IMR-90 (cell line): Measurements from ENCODE around the gene ADAMTS17.

Source experiments
- BHLHE40 ChIP-seq: fragments of 150-350 bp; IDR thresholded peaks from 2 replicates; pipeline ENCODE4 v1.6.1; 2016; ENCODE audit warnings: mild to moderate bottlenecking, low read depth, low read length
- CEBPB ChIP-seq: IDR thresholded peaks from 2 replicates; pipeline ENCODE4 v1.6.1; 2012; ENCODE audit warnings: low read depth, low read length, improper control_type of control experiment
- CHD1 ChIP-seq: IDR thresholded peaks from 2 replicates; pipeline ENCODE4 v1.6.1; 2012; ENCODE audit warnings: low read depth, low read length, improper control_type of control experiment
- FOS ChIP-seq: fragments of 150-350 bp; IDR thresholded peaks from 2 replicates; pipeline ENCODE4 v1.6.1; 2016; ENCODE audit warnings: low read depth, low read length
- MAFK ChIP-seq: IDR thresholded peaks from 2 replicates; pipeline ENCODE4 v1.6.1; 2012; ENCODE audit warnings: low read depth, low read length, improper control_type of control experiment
- MXI1 ChIP-seq: IDR thresholded peaks from 2 replicates; pipeline ENCODE4 v1.6.1; 2012; ENCODE audit warnings: low read depth, mild to moderate bottlenecking, low read length, moderate library complexity, borderline replicate concordance
- NFE2L2 ChIP-seq: fragments of 150-350 bp; IDR thresholded peaks from 2 replicates; pipeline ENCODE4 v1.6.1; 2016; ENCODE audit warnings: low read depth, mild to moderate bottlenecking, low read length
- POLR2A ChIP-seq: IDR thresholded peaks from 2 replicates; pipeline ENCODE4 v1.6.1; 2012; ENCODE audit warnings: mild to moderate bottlenecking, low read depth, low read length
- RAD21 ChIP-seq: IDR thresholded peaks from 2 replicates; pipeline ENCODE4 v1.6.1; 2012; ENCODE audit warnings: low read length, improper control_type of control experiment
- RFX5 ChIP-seq: IDR thresholded peaks from 2 replicates; pipeline ENCODE4 v1.8.0; 2012; ENCODE audit warnings: low read depth, mild to moderate bottlenecking, low read length, moderate library complexity
- SMC3 ChIP-seq: fragments of 150-350 bp; IDR thresholded peaks from 2 replicates; pipeline ENCODE4 v1.6.1; 2016; ENCODE audit warnings: low read depth, mild to moderate bottlenecking, antibody characterized with exemption, low read length, moderate library complexity
- TF ChIP-seq, protein P1 (sequence below): conservative IDR thresholded peaks from 2 replicates; pipeline ENCODE4 v1.5.1; 2012; ENCODE audit warnings: mild to moderate bottlenecking, low read depth, low read length, improper control_type of control experiment
- TF ChIP-seq, protein P2 (sequence below): fragments of 150-350 bp; IDR thresholded peaks from 2 replicates; pipeline ENCODE4 v1.6.1; 2017; ENCODE audit warnings: mild to moderate bottlenecking, antibody characterized with exemption, low read length, low read depth
- TF ChIP-seq, protein P3 (sequence below): fragments of 150-350 bp; IDR thresholded peaks from 2 replicates; pipeline ENCODE4 v1.6.1; 2016; ENCODE audit warnings: low read depth, mild to moderate bottlenecking, low read length, moderate library complexity, borderline replicate concordance

DNA sequence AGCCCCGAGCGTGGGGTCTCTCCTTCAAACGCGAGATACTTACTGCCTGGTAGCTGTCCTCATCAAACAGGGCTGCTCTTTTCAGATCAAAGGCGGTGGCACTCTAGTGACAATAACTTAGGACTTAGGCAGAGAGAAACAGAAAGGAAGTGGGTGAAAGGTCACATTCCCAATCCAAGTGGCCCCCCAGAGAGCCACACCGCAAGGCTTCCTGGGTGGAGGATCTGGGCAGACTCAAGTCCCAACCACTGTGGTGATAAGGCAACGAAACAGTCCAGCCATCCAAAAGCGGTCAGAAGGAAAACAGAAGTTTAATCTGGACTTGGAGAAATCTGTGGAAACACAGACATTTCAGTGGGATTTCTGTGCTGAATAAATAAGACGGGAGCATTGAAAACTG, 227.2 kb downstream of the ADAMTS17 start:
- TF ChIP-seq POLR2A, result no peak
- TF ChIP-seq CEBPB, result no peak
- TF ChIP-seq, protein P1, sequence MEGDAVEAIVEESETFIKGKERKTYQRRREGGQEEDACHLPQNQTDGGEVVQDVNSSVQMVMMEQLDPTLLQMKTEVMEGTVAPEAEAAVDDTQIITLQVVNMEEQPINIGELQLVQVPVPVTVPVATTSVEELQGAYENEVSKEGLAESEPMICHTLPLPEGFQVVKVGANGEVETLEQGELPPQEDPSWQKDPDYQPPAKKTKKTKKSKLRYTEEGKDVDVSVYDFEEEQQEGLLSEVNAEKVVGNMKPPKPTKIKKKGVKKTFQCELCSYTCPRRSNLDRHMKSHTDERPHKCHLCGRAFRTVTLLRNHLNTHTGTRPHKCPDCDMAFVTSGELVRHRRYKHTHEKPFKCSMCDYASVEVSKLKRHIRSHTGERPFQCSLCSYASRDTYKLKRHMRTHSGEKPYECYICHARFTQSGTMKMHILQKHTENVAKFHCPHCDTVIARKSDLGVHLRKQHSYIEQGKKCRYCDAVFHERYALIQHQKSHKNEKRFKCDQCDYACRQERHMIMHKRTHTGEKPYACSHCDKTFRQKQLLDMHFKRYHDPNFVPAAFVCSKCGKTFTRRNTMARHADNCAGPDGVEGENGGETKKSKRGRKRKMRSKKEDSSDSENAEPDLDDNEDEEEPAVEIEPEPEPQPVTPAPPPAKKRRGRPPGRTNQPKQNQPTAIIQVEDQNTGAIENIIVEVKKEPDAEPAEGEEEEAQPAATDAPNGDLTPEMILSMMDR, result no peak
- no peak for TF ChIP-seq RFX5
- TF ChIP-seq BHLHE40, result no peak
- TF ChIP-seq SMC3, result no peak
- no peak for TF ChIP-seq FOS
- no peak for TF ChIP-seq NFE2L2
- TF ChIP-seq, protein P2, sequence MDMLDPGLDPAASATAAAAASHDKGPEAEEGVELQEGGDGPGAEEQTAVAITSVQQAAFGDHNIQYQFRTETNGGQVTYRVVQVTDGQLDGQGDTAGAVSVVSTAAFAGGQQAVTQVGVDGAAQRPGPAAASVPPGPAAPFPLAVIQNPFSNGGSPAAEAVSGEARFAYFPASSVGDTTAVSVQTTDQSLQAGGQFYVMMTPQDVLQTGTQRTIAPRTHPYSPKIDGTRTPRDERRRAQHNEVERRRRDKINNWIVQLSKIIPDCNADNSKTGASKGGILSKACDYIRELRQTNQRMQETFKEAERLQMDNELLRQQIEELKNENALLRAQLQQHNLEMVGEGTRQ, result no peak
- no peak for TF ChIP-seq CHD1
- TF ChIP-seq, protein P3, sequence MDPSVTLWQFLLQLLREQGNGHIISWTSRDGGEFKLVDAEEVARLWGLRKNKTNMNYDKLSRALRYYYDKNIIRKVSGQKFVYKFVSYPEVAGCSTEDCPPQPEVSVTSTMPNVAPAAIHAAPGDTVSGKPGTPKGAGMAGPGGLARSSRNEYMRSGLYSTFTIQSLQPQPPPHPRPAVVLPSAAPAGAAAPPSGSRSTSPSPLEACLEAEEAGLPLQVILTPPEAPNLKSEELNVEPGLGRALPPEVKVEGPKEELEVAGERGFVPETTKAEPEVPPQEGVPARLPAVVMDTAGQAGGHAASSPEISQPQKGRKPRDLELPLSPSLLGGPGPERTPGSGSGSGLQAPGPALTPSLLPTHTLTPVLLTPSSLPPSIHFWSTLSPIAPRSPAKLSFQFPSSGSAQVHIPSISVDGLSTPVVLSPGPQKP, result no peak
- TF ChIP-seq RAD21, result no peak
- no peak for TF ChIP-seq MAFK
- no peak for TF ChIP-seq MXI1
